Measurements from ENCODE around the gene CDK14. TPM values are rescaled to one million over a fixed set of nuclear protein-coding genes. Genes with fewer than 3 reads are reported as not detected.
A peak's percentile ranks its signal among the peaks of the same experiment; 100 is the strongest.

Gene CDK14
- total and polyA plus RNA-seq, 5 experiments from 2014 or later, result 0.15 to 3.6 (median 2.8) TPM; not detected in 2

DNA sequence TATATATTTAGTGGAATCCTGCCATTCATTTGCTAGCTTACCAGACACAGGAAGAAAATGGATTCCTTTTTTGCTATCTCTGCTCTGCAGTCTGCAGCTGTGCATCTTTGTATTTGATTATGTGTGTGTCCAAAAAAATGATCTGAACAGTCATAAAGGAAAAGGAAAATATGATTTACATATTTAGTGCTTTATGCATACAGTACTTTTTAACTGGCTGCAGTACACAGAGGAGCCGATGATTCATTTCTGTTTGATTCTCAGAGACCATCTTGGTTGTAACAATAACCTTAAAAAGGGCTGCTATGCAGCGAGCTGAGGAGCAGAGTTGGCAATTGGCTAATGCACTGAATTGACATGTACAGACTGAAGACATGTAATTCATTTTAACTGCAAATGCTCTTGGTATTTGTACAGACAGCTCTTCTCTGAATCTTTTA, 516.8 kb downstream of the CDK14 start:
- POLR2A ChIA-PET, result no interaction called here
- Mint-ChIP-seq H3K4me3 (no peak overlapping the region), H3K27ac (no peak overlapping the region), H3K36me3 (no peaks in the 10 kb centered on the region), H3K9me3 (no peaks in the 10 kb centered on the region), H3K27me3 (peaks cover 0 to 5% (median 0%) of the 10 kb centered on the region in 5 donors), H3K4me1 (no peaks in the 10 kb centered on the region)
- ATAC-seq (no peak), DNase-seq (no peak)

GRCh38 chr7:91114232-91114631, 518.1 kb downstream of the CDK14 start:
- DNase-seq, result no peak
- POLR2A ChIA-PET, result no interaction called here
- Mint-ChIP-seq H3K9me3 (no peaks in the 10 kb centered on the region), H3K36me3 (no peaks in the 10 kb centered on the region), H3K27me3 (peaks cover 0 to 5% (median 0%) of the 10 kb centered on the region in 5 donors), H3K4me3 (no peak overlapping the region), H3K4me1 (no peaks in the 10 kb centered on the region), H3K27ac (no peak overlapping the region)
- ATAC-seq, result no peak

DNA sequence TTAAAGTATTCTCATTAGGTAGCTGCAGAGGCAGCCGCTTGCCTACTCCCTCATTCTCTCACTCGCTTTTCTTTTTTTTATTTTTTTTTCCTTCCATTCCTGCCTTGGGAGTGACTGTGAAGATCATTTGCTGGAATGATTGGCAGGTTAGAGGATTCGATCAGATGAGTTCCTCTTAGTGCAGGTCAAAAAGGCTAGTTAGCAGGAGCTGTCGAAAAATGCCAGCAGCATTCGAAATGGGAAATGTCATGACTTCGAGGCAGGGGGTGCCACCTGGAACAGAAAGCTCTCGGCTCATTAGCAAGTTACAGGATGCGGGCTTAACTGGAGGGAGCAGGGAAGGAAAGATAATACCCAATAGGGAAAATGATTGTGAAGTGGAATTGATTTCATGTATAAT, 530.6 kb downstream of the CDK14 start:
- H3K9me3 Mint-ChIP-seq, result peaks cover 0 to 2% (median 0%) of the 10 kb centered on the region in 9 donors
- POLR2A ChIA-PET, result no interaction called here
- no peak for ATAC-seq
- H3K27ac Mint-ChIP-seq, result no peak overlapping the region
- H3K27me3 Mint-ChIP-seq, result peaks cover 0 to 4% (median 2%) of the 10 kb centered on the region in 5 donors
- H3K4me1 Mint-ChIP-seq, result no peaks in the 10 kb centered on the region
- DNase-seq, result no peak
- no peaks in the 10 kb centered on the region for H3K36me3 Mint-ChIP-seq
- H3K4me3 Mint-ChIP-seq, result no peak overlapping the region

DNA sequence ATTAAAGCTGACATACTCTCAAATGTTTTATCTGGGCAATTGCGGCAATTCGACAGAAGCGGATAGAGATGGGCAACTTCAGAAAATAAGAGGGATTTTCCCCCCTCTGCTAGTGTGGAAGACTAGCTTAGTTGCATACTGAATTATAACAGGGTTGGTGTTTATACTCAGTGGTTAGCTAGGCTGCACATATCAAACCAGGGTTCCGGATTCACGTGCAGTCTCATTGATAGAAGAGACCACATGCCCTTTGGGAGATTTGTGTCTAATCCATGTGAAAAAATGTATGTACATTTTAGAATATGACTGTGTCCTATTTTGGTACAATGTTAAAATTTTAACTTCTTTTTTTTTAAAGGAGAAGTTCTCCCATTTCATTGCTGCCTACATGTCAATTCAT, 531.2 kb downstream of the CDK14 start:
- POLR2A ChIA-PET, result no interaction called here
- H3K27ac Mint-ChIP-seq, result no peak overlapping the region
- peaks cover 0 to 10% (median 2%) of the 10 kb centered on the region in 5 donors for H3K27me3 Mint-ChIP-seq
- H3K9me3 Mint-ChIP-seq, result peaks cover 0 to 8% (median 0%) of the 10 kb centered on the region in 9 donors
- H3K36me3 Mint-ChIP-seq, result no peaks in the 10 kb centered on the region
- H3K4me1 Mint-ChIP-seq, result no peaks in the 10 kb centered on the region
- H3K4me3 Mint-ChIP-seq, result no peak overlapping the region
- no peak for ATAC-seq
- no peak for DNase-seq

GRCh38 chr7:91127959-91128358, 531.8 kb downstream of the CDK14 start:
- H3K9me3 Mint-ChIP-seq, result peaks cover 0 to 10% (median 0%) of the 10 kb centered on the region in 9 donors
- no peak overlapping the region for H3K27ac Mint-ChIP-seq
- H3K27me3 Mint-ChIP-seq, result peaks cover 0 to 11% (median 2%) of the 10 kb centered on the region in 5 donors
- DNase-seq (no peak), ATAC-seq (no peak)
- POLR2A ChIA-PET, result no interaction called here
- no peak overlapping the region for H3K4me3 Mint-ChIP-seq
- H3K36me3 Mint-ChIP-seq, result no peaks in the 10 kb centered on the region
- H3K4me1 Mint-ChIP-seq, result no peaks in the 10 kb centered on the region

- Mint-ChIP-seq H3K36me3 (no peaks in the 10 kb centered on the region), H3K4me1 (no peaks in the 10 kb centered on the region), H3K27me3 (peaks cover 0 to 11% (median 2%) of the 10 kb centered on the region in 5 donors), H3K4me3 (no peak overlapping the region), H3K27ac (no peak overlapping the region), H3K9me3 (peaks cover 0 to 10% (median 0%) of the 10 kb centered on the region in 9 donors)
- POLR2A ChIA-PET, result no interaction called here
- no peak for DNase-seq
- no peak for ATAC-seq
Observed at GRCh38 chr7:91128683-91129348, 532.7 kb downstream of the CDK14 start.

GRCh38 chr7:91135300-91135699, 539.2 kb downstream of the CDK14 start:
- Mint-ChIP-seq H3K4me3 (no peak overlapping the region), H3K27me3 (peaks cover 0 to 11% (median 4%) of the 10 kb centered on the region in 5 donors), H3K4me1 (peaks cover 0 to 11% (median 0%) of the 10 kb centered on the region in 4 donors), H3K36me3 (no peaks in the 10 kb centered on the region), H3K9me3 (peaks cover 0 to 10% (median 0%) of the 10 kb centered on the region in 9 donors), H3K27ac (no peak overlapping the region)
- no peak for DNase-seq
- POLR2A ChIA-PET, result no interaction called here
- ATAC-seq, result no peak

- Mint-ChIP-seq H3K4me3 (no peak overlapping the region), H3K4me1 (peaks cover 0 to 15% (median 0%) of the 10 kb centered on the region in 4 donors)
- POLR2A ChIA-PET, result no interaction called here
Observed at GRCh38 chr7:91135703-91136430, 539.7 kb downstream of the CDK14 start.

GRCh38 chr7:91137153-91137787, 541.1 kb downstream of the CDK14 start:
- no peak overlapping the region for H3K4me3 Mint-ChIP-seq
- H3K36me3 Mint-ChIP-seq, result no peaks in the 10 kb centered on the region
- POLR2A ChIA-PET, result no interaction called here
- peaks cover 0 to 20% (median 0%) of the 10 kb centered on the region in 4 donors for H3K4me1 Mint-ChIP-seq
- peaks cover 0 to 5% (median 0%) of the 10 kb centered on the region in 9 donors for H3K9me3 Mint-ChIP-seq
- H3K27ac Mint-ChIP-seq, result no peak overlapping the region
- H3K27me3 Mint-ChIP-seq, result peaks cover 0 to 13% (median 5%) of the 10 kb centered on the region in 5 donors
- no peak for ATAC-seq
- DNase-seq, result no peak

More at GRCh38 chr7:91135703-91136430, 539.7 kb downstream of the CDK14 start:
- no peaks in the 10 kb centered on the region for H3K36me3 Mint-ChIP-seq
- peaks cover 0 to 10% (median 0%) of the 10 kb centered on the region in 9 donors for H3K9me3 Mint-ChIP-seq
- H3K27ac Mint-ChIP-seq, result no peak overlapping the region
- H3K27me3 Mint-ChIP-seq, result peaks cover 0 to 17% (median 5%) of the 10 kb centered on the region in 5 donors
- ATAC-seq (no peak), DNase-seq (no peak)

DNA sequence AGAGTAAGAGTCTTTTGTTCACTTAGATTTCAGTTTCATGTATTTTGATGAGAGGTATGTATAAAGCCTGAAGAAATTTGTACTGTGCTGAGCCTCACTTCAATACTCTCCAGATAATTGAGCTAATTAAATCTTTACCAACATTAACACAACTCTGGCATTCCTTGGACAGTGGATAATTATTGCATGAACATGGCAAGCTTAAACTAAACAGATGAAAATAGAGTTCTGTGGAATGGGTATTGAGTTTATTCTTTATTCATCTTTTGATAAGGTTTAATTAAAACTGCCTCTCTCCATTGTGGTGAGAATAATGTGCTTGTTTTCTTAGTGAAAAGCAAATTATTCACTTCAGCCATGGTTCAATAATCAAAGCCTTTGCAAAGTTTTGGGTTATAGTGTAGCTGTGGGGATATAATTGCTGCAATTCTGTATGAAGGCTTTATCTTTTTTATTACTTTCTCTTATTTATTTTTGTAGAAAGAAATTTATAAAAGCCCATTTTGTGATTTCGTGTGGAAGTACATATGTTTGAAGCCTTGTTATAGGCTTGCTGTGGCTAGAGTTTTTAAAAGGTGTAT, 541.8 kb downstream of the CDK14 start:
- Mint-ChIP-seq H3K4me3 (no peak overlapping the region), H3K36me3 (no peaks in the 10 kb centered on the region), H3K9me3 (peaks cover 0 to 5% (median 0%) of the 10 kb centered on the region in 9 donors), H3K4me1 (peaks cover 0 to 20% (median 0%) of the 10 kb centered on the region in 4 donors), H3K27me3 (peaks cover 0 to 12% (median 5%) of the 10 kb centered on the region in 5 donors), H3K27ac (no peak overlapping the region)
- no peak for DNase-seq
- POLR2A ChIA-PET, result no interaction called here
- no peak for ATAC-seq

GRCh38 chr7:91140286-91140685, 544.2 kb downstream of the CDK14 start:
- peaks cover 0 to 20% (median 0%) of the 10 kb centered on the region in 4 donors for H3K4me1 Mint-ChIP-seq
- ATAC-seq, result no peak
- POLR2A ChIA-PET, result no interaction called here
- no peak overlapping the region for H3K4me3 Mint-ChIP-seq
- no peak for DNase-seq
- peaks cover 0 to 16% (median 4%) of the 10 kb centered on the region in 5 donors for H3K27me3 Mint-ChIP-seq
- H3K27ac Mint-ChIP-seq, result no peak overlapping the region
- no peaks in the 10 kb centered on the region for H3K36me3 Mint-ChIP-seq
- peaks cover 0 to 5% (median 0%) of the 10 kb centered on the region in 9 donors for H3K9me3 Mint-ChIP-seq

GRCh38 chr7:91140982-91141381, 544.9 kb downstream of the CDK14 start:
- Mint-ChIP-seq H3K4me1 (peaks cover 0 to 20% (median 0%) of the 10 kb centered on the region in 4 donors), H3K4me3 (no peak overlapping the region), H3K36me3 (no peaks in the 10 kb centered on the region), H3K27me3 (peaks cover 0 to 16% (median 4%) of the 10 kb centered on the region in 5 donors), H3K27ac (peak overlapping the region in 1 of 10 donors; percentile 25), H3K9me3 (peaks cover 0 to 5% (median 0%) of the 10 kb centered on the region in 9 donors)
- ATAC-seq (no peak), DNase-seq (peak in 1 of 10 donors; percentile 1)
- POLR2A ChIA-PET, result no interaction called here

Measured in naive thymus-derived CD8-positive, alpha-beta T cell (primary cell).